Sigmoid colon (tissue), 7 donors: ENCODE results near the gene CHD8. TPM values are rescaled to one million over a fixed set of nuclear protein-coding genes. Genes with fewer than 3 reads are reported as not detected.

Source experiments
- DNase-seq: peaks from one replicate; pipeline ENCODE4 v3.0.0-alpha.2; 2019
- H3K27ac ChIP-seq, 4 donors: fragments of 200-600 bp; sonication (generic); one replicate each; pipeline ENCODE4 v1.5.1; 2016 to 2019; ENCODE audit warnings: mild to moderate bottlenecking in 1 of 4
- H3K27me3 ChIP-seq, 3 donors: fragments of 200-600 bp; sonication (generic); one replicate each; pipeline ENCODE4 v1.5.1; 2019; ENCODE audit warnings: mild to moderate bottlenecking in 1 of 3
- H3K36me3 ChIP-seq, 4 donors: fragments of 200-600 bp; sonication (generic); one replicate each; pipeline ENCODE4 v1.5.1; 2016 to 2019
- H3K4me1 ChIP-seq, 4 donors: fragments of 200-600 bp; sonication (generic); one replicate each; pipeline ENCODE4 v1.5.1; 2017 to 2019
- H3K4me3 ChIP-seq, 4 donors: fragments of 200-600 bp; sonication (generic); one replicate each; pipeline ENCODE4 v1.5.1; 2017 to 2019; ENCODE audit warnings: mild to moderate bottlenecking in 2 of 4, moderate library complexity in 1 of 4
- H3K9me3 ChIP-seq, 4 donors: fragments of 200-600 bp in 3 of 4; sonication (generic) in 3 of 4; one replicate each; pipeline versions ENCODE4 v1.5.1 to v1.6.1; 2013 to 2019
- CTCF ChIP-seq, 4 experiments: fragments of 450-650 bp in 3 of 4; fragments of 200-600 bp in 1 of 4; IDR thresholded peaks; one replicate each; pipeline ENCODE4 v1.5.1; 2016 to 2019; ENCODE audit warnings: antibody characterized with exemption in 4 of 4, mild to moderate bottlenecking in 3 of 4, moderate library complexity in 2 of 4
- EP300 ChIP-seq, 4 donors: sonication (generic); formaldehyde crosslinking; IDR thresholded peaks; one replicate each; pipeline ENCODE4 v1.6.1; 2017; ENCODE audit warnings: antibody characterized with exemption in 4 of 4
- POLR2A ChIP-seq, 2 donors: fragments of 450-650 bp; IDR thresholded peaks; one replicate each; pipeline ENCODE4 v1.6.1; 2016; ENCODE audit warnings: antibody characterized with exemption in 2 of 2, mild to moderate bottlenecking in 2 of 2, moderate library complexity in 2 of 2
- POLR2AphosphoS5 ChIP-seq, 4 donors: sonication (generic); formaldehyde crosslinking; IDR thresholded peaks; one replicate each; pipeline ENCODE4 v1.6.1; 2017; ENCODE audit warnings: antibody characterized with exemption in 4 of 4
- WGBS, 2 donors: extraction: QIAGEN DNeasy Blood & Tissue Kit; methylation state at CpG; one replicate each; pipeline ENCODE4 v1.1.7; 2013; 5-methylcytosine and 5-hydroxymethylcytosine counted together
- intact Hi-C: fragments of 100-400 bp; cut with DNase I; formaldehyde crosslinking; loops from one replicate; pipeline ENCODE4 v1.15.1; 2023
- polyA plus RNA-seq, 3 donors: library from polyadenylated mRNA; stranded (reverse); fragments of 200-250 nt; gene quantifications; one replicate each; pipeline ENCODE4 v1.2.3, GENCODE V29; 2013
- total RNA-seq, 4 donors: library from RNA; depleted of rRNA; stranded (reverse); fragments of >200 nt; gene quantifications; one replicate each; pipeline ENCODE4 v1.1.0, GENCODE V29; 2016
- donor health status: healthy with polysubstance abuse.
- donor health status: Bipolar disorder and iron deficiency.
- donor health status: healthy.

CHD8 gene
- total and polyA plus RNA-seq, 7 donors, result 9.0 to 53.5 (median 36.0) TPM

- Histone ChIP-seq H3K27ac (peak overlapping the region; percentile 85 to 90 (median 86)), H3K4me3 (peak overlapping the region; percentile 52 to 89 (median 77)), H3K4me1 (peaks cover 0 to 27% (median 22%) of the 10 kb centered on the region in 4 donors), H3K9me3 (no peaks in the 10 kb centered on the region), H3K36me3 (no peaks in the 10 kb centered on the region), H3K27me3 (no peaks in the 10 kb centered on the region)
- intact Hi-C loops, result loop anchor here (1.0 to 5.0 kb wide), 4 partner anchors 19 to 170 kb away; partner anchors contain the start of genes CHD8 and HNRNPC
- DNase-seq, result peak; percentile 98
- 4 to 5% methylated on average over 33 of the region's 33 CpGs for WGBS, 2 donors
- TF ChIP-seq POLR2AphosphoS5 (IDR thresholded peaks at IDR 0.05) (peak; percentile 57 to 88 (median 81)), EP300 (IDR thresholded peaks at IDR 0.05) (no peak), POLR2A (IDR thresholded peaks at IDR 0.05) (peak in 1 of 2 donors; percentile 11), CTCF (IDR thresholded peaks at IDR 0.05) (no peak)
These were observed 18.6 kb downstream of the CHD8 start for GRCh38 chr14:21437063-21437901.

GRCh38 chr14:21436567-21437062 lies 19.3 kb downstream of the CHD8 start:
- Histone ChIP-seq H3K27me3 (no peaks in the 10 kb centered on the region), H3K4me3 (peak overlapping the region; percentile 52 to 89 (median 77)), H3K9me3 (no peaks in the 10 kb centered on the region), H3K36me3 (peaks cover 0 to 2% (median 0%) of the 10 kb centered on the region in 4 donors), H3K27ac (peak overlapping the region; percentile 85 to 90 (median 86)), H3K4me1 (peaks cover 0 to 27% (median 22%) of the 10 kb centered on the region in 4 donors)
- 1% methylated on average over 11 of the region's 11 CpGs for WGBS, 2 donors
- intact Hi-C loops, result loop anchor here (1.0 to 5.0 kb wide), 4 partner anchors 20 to 169 kb away; partner anchors contain the start of genes CHD8 and HNRNPC
- no peak for DNase-seq
- TF ChIP-seq CTCF (IDR thresholded peaks at IDR 0.05) (no peak), POLR2AphosphoS5 (IDR thresholded peaks at IDR 0.05) (no peak), EP300 (IDR thresholded peaks at IDR 0.05) (no peak), POLR2A (IDR thresholded peaks at IDR 0.05) (no peak)

- intact Hi-C loops, result no loop called here
- no peak for DNase-seq
- WGBS, 2 donors, result 97 to 99% methylated on average over 2 of the region's 2 CpGs
These were observed 24.8 kb downstream of the CHD8 start for GRCh38 chr14:21431126-21431525.

GRCh38 chr14:21428930-21429329 lies 27.0 kb downstream of the CHD8 start:
- intact Hi-C loops, result no loop called here
- Histone ChIP-seq H3K27me3 (no peaks in the 10 kb centered on the region), H3K36me3 (peaks cover 43 to 77% (median 63%) of the 10 kb centered on the region in 4 donors), H3K27ac (no peak overlapping the region), H3K4me3 (no peak overlapping the region), H3K9me3 (no peaks in the 10 kb centered on the region), H3K4me1 (no peaks in the 10 kb centered on the region)
- TF ChIP-seq EP300 (IDR thresholded peaks at IDR 0.05) (no peak), POLR2A (IDR thresholded peaks at IDR 0.05) (no peak), CTCF (IDR thresholded peaks at IDR 0.05) (no peak), POLR2AphosphoS5 (IDR thresholded peaks at IDR 0.05) (no peak)
- WGBS, 2 donors, result 57 to 85% methylated on average over 4 of the region's 4 CpGs
- DNase-seq, result no peak

More at GRCh38 chr14:21431126-21431525, 24.8 kb downstream of the CHD8 start:
- Histone ChIP-seq H3K4me3 (no peak overlapping the region), H3K27ac (no peak overlapping the region), H3K36me3 (peaks cover 25 to 55% (median 44%) of the 10 kb centered on the region in 4 donors), H3K4me1 (peaks cover 0 to 14% (median 11%) of the 10 kb centered on the region in 4 donors), H3K27me3 (no peaks in the 10 kb centered on the region), H3K9me3 (no peaks in the 10 kb centered on the region)
- TF ChIP-seq CTCF (IDR thresholded peaks at IDR 0.05), result no peak
- no peak for TF ChIP-seq POLR2AphosphoS5 (IDR thresholded peaks at IDR 0.05)
- TF ChIP-seq EP300 (IDR thresholded peaks at IDR 0.05), result no peak
- no peak for TF ChIP-seq POLR2A (IDR thresholded peaks at IDR 0.05)
